ENCODE measurements around the gene MEX3A. TPM values are rescaled to one million over a fixed set of nuclear protein-coding genes. Genes with fewer than 3 reads are reported as not detected.

The MEX3A gene
- total RNA-seq, 1 experiment from 2014 or later, result 68.0 TPM

DNA sequence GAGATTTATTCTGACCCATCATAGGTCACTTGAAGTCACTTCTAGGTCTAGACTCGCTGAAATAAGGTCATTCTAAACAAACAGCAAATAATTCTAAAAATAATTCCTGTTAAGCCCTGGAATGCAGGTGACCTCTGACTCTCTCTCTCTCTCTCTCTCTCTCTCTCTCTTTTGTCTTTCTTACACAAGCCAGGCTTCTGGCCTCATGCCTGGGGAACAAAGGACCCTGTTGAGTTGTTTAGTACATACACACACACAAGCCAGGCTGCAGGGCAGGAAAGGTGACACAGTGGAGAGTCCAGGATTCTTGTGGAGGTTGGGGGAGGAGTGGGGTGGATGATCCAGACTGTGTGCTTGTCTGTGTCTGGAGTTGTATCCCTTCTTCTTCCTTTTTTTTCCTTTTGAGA, 4.0 kb upstream of the MEX3A start:
- Histone ChIP-seq H3K27me3 (ENCODE audit: insufficient read depth, low read length) (no peaks in the 10 kb centered on the region), H2AK5ac (ENCODE audit: insufficient read length, low read length) (no peak overlapping the region), H3K23ac (ENCODE audit: insufficient read length, low read depth, low read length) (no peak overlapping the region), H2BK20ac (ENCODE audit: low read depth, low read length, poor library complexity, severe bottlenecking) (no peak overlapping the region), H2BK12ac (ENCODE audit: insufficient read length, low read depth, low read length) (no peak overlapping the region), H4K8ac (replicated peaks; ENCODE audit: insufficient read length, low read depth, low read length) (no peak overlapping the region), H3K79me2 (ENCODE audit: insufficient read depth, low read length) (no peaks in the 10 kb centered on the region; the same call in 1 of the 2 replicates), H3K23me2 (ENCODE audit: insufficient read length, low read depth, low read length, poor library complexity, severe bottlenecking) (peaks cover 5% of the 10 kb centered on the region), H4K5ac (ENCODE audit: insufficient read length, low read depth, low read length) (no peak overlapping the region), H4K20me1 (ENCODE audit: control insufficient read depth, insufficient read depth, insufficient read length) (no peaks in the 10 kb centered on the region), H3T11ph (ENCODE audit: low read length) (no peak overlapping the region), H2BK120ac (ENCODE audit: low read depth, low read length, poor library complexity, severe bottlenecking) (no peak overlapping the region), H3K79me1 (ENCODE audit: insufficient read depth, low read depth, low read length, poor library complexity, severe bottlenecking) (no peaks in the 10 kb centered on the region), H3K4ac (ENCODE audit: low read depth, low read length) (no peak overlapping the region), H2BK5ac (ENCODE audit: insufficient read length, low read length) (no peak overlapping the region), H3K18ac (ENCODE audit: insufficient read length, low read depth, low read length) (no peak overlapping the region), H3K14ac (ENCODE audit: insufficient read depth, low read length) (no peak overlapping the region), H3K9me3 (ENCODE audit: control insufficient read depth, low read depth, low read length) (no peaks in the 10 kb centered on the region), H3K27ac (ENCODE audit: insufficient read length, low read depth, low read length) (no peak overlapping the region), H3K56ac (ENCODE audit: insufficient read length, low read depth, low read length) (no peak overlapping the region), H2AFZ (ENCODE audit: low read length) (no peak overlapping the region), H2BK15ac (ENCODE audit: low read depth, low read length) (no peak overlapping the region), H4K91ac (ENCODE audit: insufficient read length, low read depth, low read length) (no peak overlapping the region), H3K4me2 (ENCODE audit: insufficient read depth, insufficient read length, low read length) (no peak overlapping the region), H3K4me1 (ENCODE audit: insufficient read depth, low read length) (peaks cover 7% of the 10 kb centered on the region), H3K9ac (ENCODE audit: extremely low read depth, insufficient read length, low read length) (no peak overlapping the region)
- Mint-ChIP-seq H3K4me3 (peak overlapping the region in 1 of 2 experiments; percentile 96; a peak in 2 of 5 replicates), H3K27ac (peak overlapping the region in 1 of 3 experiments; percentile 83; a peak in 3 of 7 replicates), H3K4me1 (peaks cover 44 to 58% of the 10 kb centered on the region in 2 experiments), H3K27me3 (ENCODE audit: low read depth) (no peaks in the 10 kb centered on the region), H3K9me3 (no peaks in the 10 kb centered on the region; a peak in 1 of 5 replicates), H3K36me3 (ENCODE audit: insufficient read depth in 1 of 3, low read depth in 3 of 3) (peaks cover 2 to 10% (median 8%) of the 10 kb centered on the region in 3 experiments; a peak in 3 of 7 replicates)
- WGBS (ENCODE audit: extremely low coverage, insufficient read length, low lambda C conversion rate), result no CpG with 5 or more reads among the region's 1 CpG
- DNase-seq, result no peak
- TF ChIP-seq, protein P1, sequence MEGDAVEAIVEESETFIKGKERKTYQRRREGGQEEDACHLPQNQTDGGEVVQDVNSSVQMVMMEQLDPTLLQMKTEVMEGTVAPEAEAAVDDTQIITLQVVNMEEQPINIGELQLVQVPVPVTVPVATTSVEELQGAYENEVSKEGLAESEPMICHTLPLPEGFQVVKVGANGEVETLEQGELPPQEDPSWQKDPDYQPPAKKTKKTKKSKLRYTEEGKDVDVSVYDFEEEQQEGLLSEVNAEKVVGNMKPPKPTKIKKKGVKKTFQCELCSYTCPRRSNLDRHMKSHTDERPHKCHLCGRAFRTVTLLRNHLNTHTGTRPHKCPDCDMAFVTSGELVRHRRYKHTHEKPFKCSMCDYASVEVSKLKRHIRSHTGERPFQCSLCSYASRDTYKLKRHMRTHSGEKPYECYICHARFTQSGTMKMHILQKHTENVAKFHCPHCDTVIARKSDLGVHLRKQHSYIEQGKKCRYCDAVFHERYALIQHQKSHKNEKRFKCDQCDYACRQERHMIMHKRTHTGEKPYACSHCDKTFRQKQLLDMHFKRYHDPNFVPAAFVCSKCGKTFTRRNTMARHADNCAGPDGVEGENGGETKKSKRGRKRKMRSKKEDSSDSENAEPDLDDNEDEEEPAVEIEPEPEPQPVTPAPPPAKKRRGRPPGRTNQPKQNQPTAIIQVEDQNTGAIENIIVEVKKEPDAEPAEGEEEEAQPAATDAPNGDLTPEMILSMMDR (conservative IDR thresholded peaks at IDR 0.05), result no peak

Measured in H9 (cell line).